Colon (tissue), 2 donors: Measurements from ENCODE around the gene ANGPTL4.

Experiments
- FAIRE-seq: peaks from 2 replicates; lab custom pipeline; 2012; peaks lifted over from hg19 to GRCh38; lab: Jason Lieb, UNC
- donor health status: control.
- donor health status: control.

The ANGPTL4 gene

DNA sequence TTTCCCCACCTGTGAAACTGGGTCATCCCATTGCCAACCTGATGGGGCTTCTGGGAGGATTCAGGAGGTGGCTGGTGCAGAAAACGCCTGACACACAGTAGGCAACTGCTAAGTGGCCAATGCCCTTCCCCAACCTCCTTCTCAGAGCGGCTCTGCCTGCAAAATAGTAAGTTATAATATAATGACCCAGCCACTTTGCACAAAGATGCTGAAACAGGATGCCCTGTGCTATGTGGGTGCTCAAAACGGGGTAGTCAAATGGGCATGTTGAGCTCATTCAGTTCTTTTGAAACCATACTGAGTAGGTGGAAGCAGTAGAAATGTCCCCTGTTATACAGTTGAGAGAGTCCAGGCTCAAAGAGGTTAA is 49.7 kb downstream of the ANGPTL4 start:
- FAIRE-seq: no peak

GRCh38 chr19:8416796-8417195 is 52.8 kb downstream of the ANGPTL4 start:
- no peak for FAIRE-seq

DNA sequence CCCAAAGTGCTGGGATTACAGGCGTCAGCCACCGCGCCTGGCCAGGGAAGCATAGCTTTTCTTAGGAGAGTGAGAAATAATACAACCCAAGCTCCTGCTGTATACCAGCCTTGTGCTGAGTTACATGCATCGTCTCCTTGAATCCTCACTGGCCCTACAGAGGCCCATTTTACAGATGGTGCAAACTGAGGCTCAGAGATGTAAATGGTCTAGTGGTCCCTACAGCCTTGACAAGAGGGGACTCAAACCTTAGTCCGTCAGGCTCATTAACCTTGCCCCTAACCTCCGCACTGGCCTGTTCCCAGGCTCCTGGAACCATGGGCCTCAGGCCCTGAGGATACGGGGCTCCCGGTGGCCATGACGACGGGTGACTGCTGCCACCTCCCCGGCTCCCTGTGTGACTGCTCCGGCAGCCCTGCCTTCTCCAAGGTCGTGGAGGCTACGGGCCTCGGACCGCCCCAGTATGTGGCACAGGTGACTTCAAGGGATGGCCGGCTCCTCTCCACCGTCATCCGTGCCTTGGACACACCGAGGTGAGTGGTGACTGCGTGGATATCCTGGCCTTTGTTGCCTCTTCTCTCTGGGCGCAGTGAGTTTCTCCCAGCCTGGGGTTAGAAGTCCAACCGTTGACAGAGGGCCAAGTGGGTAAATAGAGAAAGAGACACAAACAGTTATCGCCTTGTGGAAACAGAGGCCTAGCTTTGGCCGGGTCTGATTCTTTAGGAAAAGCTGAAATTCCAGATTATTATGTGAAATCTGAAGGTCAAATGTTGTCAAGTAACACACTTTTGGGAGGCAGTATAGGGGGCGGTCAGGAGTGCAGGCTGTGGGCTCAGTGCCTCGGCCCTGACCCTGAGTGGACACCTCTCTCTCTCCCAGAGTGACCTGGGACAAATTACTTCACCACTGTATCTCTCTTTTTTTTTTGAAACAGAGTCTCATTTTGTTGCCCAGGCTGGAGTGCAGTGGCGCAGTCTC is 57.8 kb downstream of the ANGPTL4 start:
- no peak for FAIRE-seq

DNA sequence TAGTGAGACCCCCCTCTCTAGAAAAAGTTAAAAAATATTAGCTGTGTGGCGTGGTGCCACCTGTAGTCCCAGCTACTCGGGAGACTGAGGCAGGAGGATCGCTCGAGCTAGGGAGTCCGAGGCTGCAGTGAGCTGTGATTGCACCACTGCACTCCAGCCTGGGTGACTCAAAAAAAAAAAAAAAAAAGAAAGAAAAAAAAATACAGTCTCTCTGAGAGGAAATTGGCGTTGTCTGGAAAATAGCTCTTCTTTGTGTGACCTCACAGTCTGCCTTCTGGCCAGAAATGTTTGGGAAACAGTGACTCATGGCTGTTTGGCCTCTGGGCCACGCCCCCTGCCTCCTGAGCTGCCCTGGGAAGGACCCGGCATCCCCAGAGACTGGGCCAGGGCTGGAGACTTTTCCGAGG is 59.9 kb downstream of the ANGPTL4 start:
- no peak for FAIRE-seq
